Endothelial cell (in vitro differentiated cells): Measurements from ENCODE around the gene SORCS2. TPM values are rescaled to one million over a fixed set of nuclear protein-coding genes. Genes with fewer than 3 reads are reported as not detected.

Source experiments
- DNase-seq: peaks from one replicate; pipeline ENCODE4 v3.0.0; 2021; ENCODE audit warnings: low spot score
- H3K27ac Mint-ChIP-seq: one replicate; pipeline ENCODE4 v1.8.0; 2021; ENCODE audit warnings: mixed read lengths, inconsistent platforms; ENCODE audit not compliant: unreplicated experiment
- H3K27me3 Mint-ChIP-seq: one replicate; pipeline ENCODE4 v1.8.0; 2021; ENCODE audit warnings: mild to moderate bottlenecking, moderate library complexity, mixed read lengths, inconsistent platforms; ENCODE audit not compliant: unreplicated experiment
- H3K36me3 Mint-ChIP-seq: one replicate; pipeline ENCODE4 v1.8.0; 2021; ENCODE audit warnings: mild to moderate bottlenecking, low read depth, mixed read lengths, inconsistent platforms; ENCODE audit not compliant: unreplicated experiment
- H3K4me1 Mint-ChIP-seq: one replicate; pipeline ENCODE4 v1.8.0; 2021; ENCODE audit warnings: mild to moderate bottlenecking, mixed read lengths, inconsistent platforms; ENCODE audit not compliant: unreplicated experiment
- H3K4me3 Mint-ChIP-seq: one replicate; pipeline ENCODE4 v1.8.0; 2021; ENCODE audit warnings: mild to moderate bottlenecking, mixed read lengths, inconsistent platforms; ENCODE audit not compliant: unreplicated experiment
- H3K9me3 Mint-ChIP-seq: one replicate; pipeline ENCODE4 v1.8.0; 2021; ENCODE audit warnings: mixed read lengths, inconsistent platforms; ENCODE audit not compliant: unreplicated experiment
- total RNA-seq: library from RNA; stranded (reverse); fragmentation: NEBNext Ultra II Directional; extraction: Animal tissue kit (Norgen Biotek cat#: 25700); gene quantifications from one replicate; pipeline ENCODE4 v1.2.1, GENCODE V29; 2021; ENCODE audit not compliant: unreplicated experiment
- TF ChIP-seq, protein P1 (sequence below): fragments of 200-600 bp; sonication (generic); IDR thresholded peaks from one replicate; pipeline ENCODE4 v1.5.0; 2021; ENCODE audit warnings: antibody characterized with exemption; ENCODE audit not compliant: unreplicated experiment

Gene SORCS2
- total RNA-seq, 1 donor from 2014 or later, result 1.3 TPM

DNA sequence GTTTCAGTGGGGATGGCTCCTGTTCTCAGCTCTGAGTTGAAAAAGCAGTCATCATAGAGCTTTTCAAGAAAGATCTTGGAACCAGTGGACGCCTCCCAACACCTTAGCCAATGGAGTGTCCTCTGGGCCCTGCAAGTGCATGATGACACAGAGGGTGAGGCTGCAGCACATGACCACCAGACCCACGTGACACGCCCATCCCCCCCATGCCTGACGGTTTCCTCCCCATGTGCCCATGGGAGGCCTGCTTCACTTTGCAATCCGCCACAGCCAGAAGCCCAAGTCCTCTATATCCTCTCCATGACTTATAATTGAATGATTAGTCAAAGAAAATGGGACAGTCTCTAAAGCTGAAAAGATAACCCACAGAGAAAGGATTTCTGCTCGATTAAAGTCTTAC, 560.3 kb downstream of the SORCS2 start:
- no peak overlapping the region for H3K27ac Mint-ChIP-seq
- peaks cover 8% of the 10 kb centered on the region for H3K27me3 Mint-ChIP-seq
- no peak overlapping the region for H3K4me3 Mint-ChIP-seq
- H3K4me1 Mint-ChIP-seq, result peaks cover 2% of the 10 kb centered on the region
- TF ChIP-seq, protein P1, sequence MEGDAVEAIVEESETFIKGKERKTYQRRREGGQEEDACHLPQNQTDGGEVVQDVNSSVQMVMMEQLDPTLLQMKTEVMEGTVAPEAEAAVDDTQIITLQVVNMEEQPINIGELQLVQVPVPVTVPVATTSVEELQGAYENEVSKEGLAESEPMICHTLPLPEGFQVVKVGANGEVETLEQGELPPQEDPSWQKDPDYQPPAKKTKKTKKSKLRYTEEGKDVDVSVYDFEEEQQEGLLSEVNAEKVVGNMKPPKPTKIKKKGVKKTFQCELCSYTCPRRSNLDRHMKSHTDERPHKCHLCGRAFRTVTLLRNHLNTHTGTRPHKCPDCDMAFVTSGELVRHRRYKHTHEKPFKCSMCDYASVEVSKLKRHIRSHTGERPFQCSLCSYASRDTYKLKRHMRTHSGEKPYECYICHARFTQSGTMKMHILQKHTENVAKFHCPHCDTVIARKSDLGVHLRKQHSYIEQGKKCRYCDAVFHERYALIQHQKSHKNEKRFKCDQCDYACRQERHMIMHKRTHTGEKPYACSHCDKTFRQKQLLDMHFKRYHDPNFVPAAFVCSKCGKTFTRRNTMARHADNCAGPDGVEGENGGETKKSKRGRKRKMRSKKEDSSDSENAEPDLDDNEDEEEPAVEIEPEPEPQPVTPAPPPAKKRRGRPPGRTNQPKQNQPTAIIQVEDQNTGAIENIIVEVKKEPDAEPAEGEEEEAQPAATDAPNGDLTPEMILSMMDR, result no peak
- no peak for DNase-seq
- H3K9me3 Mint-ChIP-seq, result no peaks in the 10 kb centered on the region
- peaks cover 3% of the 10 kb centered on the region for H3K36me3 Mint-ChIP-seq

DNA sequence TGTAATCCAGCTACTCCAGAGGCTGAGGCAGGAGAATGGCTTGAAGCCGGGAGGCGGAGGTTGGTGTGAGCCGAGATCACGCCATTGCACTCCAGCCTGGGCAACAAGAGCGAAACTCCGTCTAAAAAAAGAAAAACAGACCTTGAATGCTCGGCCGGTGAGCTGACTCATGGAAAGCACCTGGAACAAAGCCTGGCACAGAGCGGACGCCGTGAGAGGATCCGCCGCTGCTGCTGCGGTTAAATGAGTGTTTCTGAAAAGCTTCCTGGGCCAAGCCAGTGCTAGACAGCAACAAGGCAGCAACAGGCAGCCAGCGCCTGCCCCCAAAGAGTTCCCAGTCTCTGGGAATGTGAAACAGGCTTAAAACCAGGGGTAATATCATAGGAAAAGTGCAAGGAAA, 560.9 kb downstream of the SORCS2 start:
- H3K36me3 Mint-ChIP-seq, result peaks cover 5% of the 10 kb centered on the region
- peaks cover 8% of the 10 kb centered on the region for H3K27me3 Mint-ChIP-seq
- peaks cover 2% of the 10 kb centered on the region for H3K4me1 Mint-ChIP-seq
- no peak overlapping the region for H3K4me3 Mint-ChIP-seq
- TF ChIP-seq, protein P1, result no peak
- H3K27ac Mint-ChIP-seq, result no peak overlapping the region
- no peak for DNase-seq
- H3K9me3 Mint-ChIP-seq, result no peaks in the 10 kb centered on the region

DNA sequence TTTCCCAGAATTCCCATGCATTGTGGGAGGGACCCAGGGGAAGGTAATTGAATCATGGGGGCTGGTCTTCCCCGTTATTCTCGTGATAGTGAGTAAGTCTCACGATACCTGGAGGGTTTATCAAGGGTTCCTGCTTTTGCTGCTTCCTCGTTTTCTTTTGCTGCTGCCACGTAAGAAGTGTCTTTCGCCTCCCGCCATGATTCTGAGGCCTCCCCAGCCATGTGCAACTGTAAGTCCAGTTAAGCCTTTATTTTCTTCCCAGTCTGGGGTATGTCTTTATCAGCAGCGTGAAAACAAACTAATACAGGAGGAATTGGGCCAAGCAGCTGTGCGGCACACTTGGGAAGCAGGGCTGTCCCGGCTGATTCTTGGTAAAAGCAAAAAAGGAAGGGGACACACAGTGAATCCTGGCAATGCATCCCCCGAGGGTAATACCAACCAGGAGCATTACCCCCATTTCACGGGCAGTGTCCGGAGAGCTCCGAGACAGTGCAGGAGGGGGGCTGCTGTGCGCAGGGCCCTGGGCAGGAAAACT, 561.7 kb downstream of the SORCS2 start:
- Mint-ChIP-seq H3K27me3 (peaks cover 8% of the 10 kb centered on the region), H3K27ac (peak overlapping the region; percentile 53), H3K4me3 (no peak overlapping the region), H3K36me3 (peaks cover 5% of the 10 kb centered on the region), H3K4me1 (peaks cover 2% of the 10 kb centered on the region), H3K9me3 (no peaks in the 10 kb centered on the region)
- no peak for DNase-seq
- TF ChIP-seq, protein P1, result no peak

DNA sequence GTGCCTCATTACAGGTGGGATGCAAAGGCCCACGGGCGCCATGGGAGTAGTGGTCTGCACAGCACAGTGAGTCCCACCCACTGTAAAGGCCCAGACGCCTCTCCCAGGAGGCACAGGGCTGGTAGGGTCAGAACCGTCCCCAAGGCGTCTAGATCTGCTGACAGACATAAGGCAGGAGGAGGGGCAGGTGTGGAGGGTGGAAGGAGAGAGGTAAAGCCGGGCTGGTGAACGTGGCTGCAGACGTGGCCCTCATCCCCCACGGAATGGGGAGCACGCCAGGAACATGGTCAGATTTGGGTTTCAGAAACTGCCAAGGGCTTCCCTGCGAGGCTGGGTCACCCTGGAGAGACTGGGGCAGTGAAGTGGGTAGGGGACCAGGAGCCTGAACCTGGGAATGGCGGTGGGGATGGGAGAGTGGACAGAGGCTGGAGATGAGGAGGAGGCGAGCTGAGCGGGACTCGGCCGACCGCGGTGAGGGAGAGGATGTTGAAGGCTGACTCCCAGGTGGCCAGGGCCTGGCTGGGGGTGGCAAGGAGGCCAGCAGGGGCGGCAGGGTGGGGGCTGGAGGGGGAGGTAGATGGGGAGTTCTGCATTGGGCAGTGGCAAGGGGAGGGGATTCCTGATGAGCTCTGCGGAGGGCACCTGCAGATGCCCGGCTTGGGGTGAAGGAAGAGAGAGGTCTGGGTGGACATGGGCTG, 562.4 kb downstream of the SORCS2 start:
- Mint-ChIP-seq H3K27me3 (peaks cover 8% of the 10 kb centered on the region), H3K27ac (no peak overlapping the region), H3K36me3 (peaks cover 5% of the 10 kb centered on the region), H3K4me3 (no peak overlapping the region), H3K4me1 (peaks cover 2% of the 10 kb centered on the region), H3K9me3 (no peaks in the 10 kb centered on the region)
- no peak for DNase-seq
- TF ChIP-seq, protein P1, result no peak

DNA sequence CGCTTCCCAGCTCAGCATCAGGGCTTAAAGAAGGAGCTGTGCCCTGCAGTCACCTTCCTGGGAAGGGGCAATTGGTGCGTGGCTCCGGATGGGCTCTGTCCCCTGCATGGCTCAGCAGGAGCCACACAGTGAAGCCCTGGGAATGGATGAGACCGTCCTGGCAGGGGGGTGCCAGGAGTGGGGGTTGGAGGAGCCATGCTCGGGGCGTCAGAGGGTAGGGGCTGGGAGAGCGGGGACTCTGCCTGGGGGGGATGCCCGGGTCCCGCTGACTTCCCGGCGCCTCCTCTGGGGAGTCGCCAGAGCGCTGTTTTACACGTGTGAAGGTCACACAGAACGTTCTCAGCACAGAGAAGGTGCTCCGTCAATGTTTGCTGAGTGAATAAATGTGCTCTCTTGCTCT, 563.2 kb downstream of the SORCS2 start:
- H3K27ac Mint-ChIP-seq, result no peak overlapping the region

More for the DNA sequence above, 563.2 kb downstream of the SORCS2 start:
- Mint-ChIP-seq H3K27me3 (peaks cover 8% of the 10 kb centered on the region), H3K4me1 (peaks cover 2% of the 10 kb centered on the region), H3K9me3 (no peaks in the 10 kb centered on the region), H3K4me3 (no peak overlapping the region), H3K36me3 (peaks cover 5% of the 10 kb centered on the region)
- TF ChIP-seq, protein P1, result no peak
- no peak for DNase-seq
